Endothelial cell of umbilical vein (primary cell): ENCODE results near the gene KIF5C. TPM values are rescaled to one million over a fixed set of nuclear protein-coding genes. Genes with fewer than 3 reads are reported as not detected.

ENCODE experiments used
- BruUV-seq: library from RNA; stranded (reverse); fragments of 400-500 nt; replicated peaks from 2 replicates; lab custom pipeline; 2021; lab: Mats Ljungman, UMichigan
- CTCF ChIA-PET: fragments of 300-600, 350-600 bp; sonication (Branson Sonifier 250); formaldehyde crosslinking; loops from one replicate; lab custom pipeline; 2021; ENCODE audit warnings: antibody characterized with exemption, inconsistent platforms; lab: Charles Lee
- POLR2A ChIA-PET: fragments of 300-600, 350-600 bp; sonication (Branson Sonifier 250); formaldehyde crosslinking; loops from one replicate; lab custom pipeline; 2021; ENCODE audit warnings: antibody characterized with exemption, inconsistent platforms; lab: Charles Lee
- DNase-seq: peaks from one replicate; pipeline ENCODE4 v3.0.0-alpha.2; 2011; ENCODE audit warnings: low read depth, low spot score
- FAIRE-seq: peaks from 2 replicates; lab custom pipeline; 2011; peaks lifted over from hg19 to GRCh38; lab: Jason Lieb, UNC
- H2AFZ ChIP-seq: 2 replicates; pipeline ENCODE4 v1.6.0; 2012; ENCODE audit warnings: low read depth, low read length, control low read depth, inconsistent platforms
- H3K27ac ChIP-seq: 2 replicates; pipeline ENCODE4 v1.5.1; 2011; ENCODE audit warnings: low read depth, mild to moderate bottlenecking, control low read depth, low read length, moderate library complexity; ENCODE audit not compliant: insufficient read depth
- H3K27me3 ChIP-seq, 2 experiments: 2 replicates each; pipeline versions ENCODE4 v1.6.0 to v1.6.1; 2011; ENCODE audit warnings: low read length in 2 of 2, mixed read lengths in 1 of 2; ENCODE audit not compliant: control insufficient read depth in 2 of 2, insufficient read depth in 2 of 2
- H3K36me3 ChIP-seq, 2 experiments: 2 replicates in 1 of 2; 3 replicates in 1 of 2; pipeline ENCODE4 v1.5.1; 2011; ENCODE audit warnings: low read length in 2 of 2, mild to moderate bottlenecking in 1 of 2, moderate library complexity in 1 of 2; ENCODE audit not compliant: control insufficient read depth in 2 of 2, insufficient read depth in 2 of 2; ENCODE audit errors: extremely low read depth in 1 of 2
- H3K4me1 ChIP-seq: 3 replicates; pipeline ENCODE4 v1.5.1; 2011; ENCODE audit warnings: mild to moderate bottlenecking, low read length; ENCODE audit not compliant: control insufficient read depth, insufficient read depth; ENCODE audit errors: extremely low read depth
- H3K4me2 ChIP-seq: 2 replicates; pipeline ENCODE4 v1.6.1; 2011; ENCODE audit warnings: low read length, control low read depth, mixed read lengths; ENCODE audit not compliant: insufficient read depth
- H3K4me3 ChIP-seq, 3 experiments: fragments of 200-600 bp in 1 of 3; sonication (generic), shearing (Covaris generic) in 1 of 3; replicated peaks in 1 of 3; 2 replicates each; pipeline ENCODE4 v1.5.1; 2011 to 2016; ENCODE audit warnings: control low read depth in 3 of 3, low read length in 3 of 3, mild to moderate bottlenecking in 2 of 3, inconsistent platforms in 1 of 3, low read depth in 1 of 3, moderate library complexity in 1 of 3; ENCODE audit not compliant: insufficient read depth in 1 of 3
- H3K79me2 ChIP-seq: 2 replicates; pipeline ENCODE4 v1.6.0; 2012; ENCODE audit warnings: low read length, inconsistent platforms; ENCODE audit not compliant: control insufficient read depth, insufficient read depth
- H3K9ac ChIP-seq: replicated peaks from 2 replicates; pipeline ENCODE3; 2011; ENCODE audit warnings: low read length, control low read depth; ENCODE audit not compliant: insufficient read depth; ENCODE audit errors: extremely low read depth
- H3K9me1 ChIP-seq: replicated peaks from 3 replicates; pipeline ENCODE4 v1.6.0; 2011; ENCODE audit warnings: mild to moderate bottlenecking, low read length; ENCODE audit not compliant: control insufficient read depth, insufficient read depth; ENCODE audit errors: extremely low read depth
- H3K9me3 ChIP-seq: replicated peaks from 2 replicates; pipeline ENCODE4 v1.5.1; 2012; ENCODE audit warnings: low read length, inconsistent platforms; ENCODE audit not compliant: control insufficient read depth, insufficient read depth
- H4K20me1 ChIP-seq: replicated peaks from 2 replicates; pipeline ENCODE3; 2011; ENCODE audit warnings: mild to moderate bottlenecking, low read length; ENCODE audit not compliant: control insufficient read depth, insufficient read depth; ENCODE audit errors: extremely low read depth
- CTCF ChIP-seq, 2 donors: IDR thresholded peaks; 1 replicate in 1 of 2; 2 replicates in 1 of 2; pipeline ENCODE4 v1.5.1; 2011; ENCODE audit warnings: low read length in 2 of 2, mild to moderate bottlenecking in 2 of 2, moderate library complexity in 2 of 2, control low read depth in 1 of 2, inconsistent platforms in 1 of 2, low read depth in 1 of 2; ENCODE audit not compliant: insufficient read depth in 1 of 2; ENCODE audit errors: extremely low read depth in 1 of 2
- EZH2 ChIP-seq: IDR thresholded peaks from 2 replicates; pipeline ENCODE4 v1.6.1; 2012; ENCODE audit warnings: borderline replicate concordance, low read depth, mild to moderate bottlenecking, moderate library complexity, low read length, inconsistent platforms; ENCODE audit not compliant: severe bottlenecking
- FOS ChIP-seq: IDR thresholded peaks from 2 replicates; pipeline ENCODE4 v1.6.1; 2011; ENCODE audit warnings: mild to moderate bottlenecking, low read length, moderate library complexity, borderline replicate concordance; ENCODE audit not compliant: insufficient read depth
- GATA2 ChIP-seq: IDR thresholded peaks from 2 replicates; pipeline ENCODE4 v1.7.0; 2011; ENCODE audit warnings: low read depth, mild to moderate bottlenecking, moderate library complexity, mixed read lengths, low read length; ENCODE audit not compliant: insufficient read length, insufficient read depth
- JUN ChIP-seq: IDR thresholded peaks from 2 replicates; pipeline ENCODE4 v1.6.1; 2011; ENCODE audit warnings: borderline replicate concordance, low read depth; ENCODE audit not compliant: insufficient read length, insufficient read depth
- MAX ChIP-seq: IDR thresholded peaks from 2 replicates; pipeline ENCODE4 v1.6.1; 2011; ENCODE audit not compliant: insufficient read depth, insufficient read length
- MYC ChIP-seq: IDR thresholded peaks from one replicate; pipeline ENCODE4 v1.6.1; 2011; ENCODE audit warnings: mild to moderate bottlenecking, low read depth, low read length
- POLR2A ChIP-seq: IDR thresholded peaks from 2 replicates; pipeline ENCODE4 v1.6.1; 2012; ENCODE audit warnings: low read depth, mild to moderate bottlenecking, control low read depth, low read length
- POLR2AphosphoS5 ChIP-seq: IDR thresholded peaks from 2 replicates; pipeline ENCODE4 v1.6.1; 2012; ENCODE audit warnings: low read depth, mild to moderate bottlenecking, control low read depth, low read length, moderate library complexity; ENCODE audit not compliant: insufficient read depth
- dilution Hi-C: fragments of 300-500 bp; cut with MboI; formaldehyde crosslinking; loops from one replicate; pipeline ENCODE4 v1.15.0; 2019; ENCODE audit warnings: low sequenced_read_pairs; ENCODE audit not compliant: extremely low pct_ligation_motif_present
- intact Hi-C: fragments of 100-400 bp; cut with micrococcal nuclease; formaldehyde crosslinking; loops from one replicate; pipeline ENCODE4 v1.10.0; 2022
- polyA plus RNA-seq, 4 experiments: library from polyadenylated mRNA; depleted of rRNA in 3 of 4; stranded (reverse) in 3 of 4; unstranded in 1 of 4; fragments of >200 nt; gene quantifications; 2 replicates each; pipeline versions ENCODE4 v1.2.1 to v1.2.3, GENCODE V29; 2011 to 2012; ENCODE audit warnings: missing spikeins in 1 of 4
- total RNA-seq: library from RNA; stranded (reverse); gene quantifications from 2 replicates; pipeline ENCODE4 v1.2.3, GENCODE V29; 2021

The KIF5C gene
- total and polyA plus RNA-seq, 2 donors (not counting 3 experiments of a cell fraction or from before 2014, with no cell fraction given): 0.01 to 0.55 TPM

- no peaks in the 10 kb centered on the region for H3K36me3 ChIP-seq
- BruUV-seq: no TSS peak
- ChIA-PET POLR2A (no interaction called here), CTCF (interaction anchor here (1.4 to 1.6 kb wide), 2 partner anchors 9 to 17 kb away, joined by 4 to 6 read pairs; no protein-coding TSS in a partner anchor)
- no peaks in the 10 kb centered on the region for H3K9me1 ChIP-seq
- no peak overlapping the region for H2AFZ ChIP-seq
- TF ChIP-seq MAX (no peak), EZH2 (no peak), FOS (no peak)
- H3K79me2 ChIP-seq: no peaks in the 10 kb centered on the region
- no peak overlapping the region for H3K27ac ChIP-seq
- H3K9ac ChIP-seq: no peak overlapping the region
- no peaks in the 10 kb centered on the region for H3K9me3 ChIP-seq
- dilution Hi-C loops (no loop called here), intact Hi-C loops (no loop called here)
- no peaks in the 10 kb centered on the region for H4K20me1 ChIP-seq
- H3K27me3 ChIP-seq: peaks cover 0 to 6% of the 10 kb centered on the region in 2 experiments
- DNase-seq (no peak), FAIRE-seq (no peak)
- no peaks in the 10 kb centered on the region for H3K4me1 ChIP-seq
- H3K4me2 ChIP-seq: no peak overlapping the region
- H3K4me3 ChIP-seq: no peak overlapping the region
Measured at GRCh38 chr2:148999451-148999921, 124.5 kb downstream of the KIF5C start.

- Histone ChIP-seq H3K9ac (no peak overlapping the region), H3K9me3 (no peaks in the 10 kb centered on the region), H3K36me3 (no peaks in the 10 kb centered on the region), H3K27me3 (peaks cover 0 to 6% of the 10 kb centered on the region in 2 experiments), H3K27ac (no peak overlapping the region), H4K20me1 (no peaks in the 10 kb centered on the region), H3K9me1 (no peaks in the 10 kb centered on the region), H3K4me3 (no peak overlapping the region), H3K4me2 (no peak overlapping the region), H3K79me2 (no peaks in the 10 kb centered on the region), H2AFZ (no peak overlapping the region), H3K4me1 (no peaks in the 10 kb centered on the region)
- TF ChIP-seq JUN (no peak), MYC (no peak), EZH2 (no peak), MAX (no peak), FOS (no peak), POLR2A (no peak), CTCF (IDR thresholded peaks at IDR 0.05; ENCODE audit: extremely low read depth in 1 of 2, insufficient read depth in 1 of 2, low read depth in 1 of 2, low read length in 2 of 2) (no peak), POLR2AphosphoS5 (no peak), GATA2 (no peak)
- ChIA-PET CTCF (interaction anchor here (1.4 to 1.6 kb wide), 2 partner anchors 10 to 17 kb away, joined by 4 to 6 read pairs; no protein-coding TSS in a partner anchor), POLR2A (no interaction called here)
- DNase-seq (no peak), FAIRE-seq (no peak)
- dilution Hi-C loops (no loop called here), intact Hi-C loops (no loop called here)
- BruUV-seq: no TSS peak
Measured at GRCh38 chr2:149000158-149000938, 125.3 kb downstream of the KIF5C start.
